Mucosa of gallbladder (tissue), 1 donor: ENCODE data around the gene FNIP1. TPM values are rescaled to one million over a fixed set of nuclear protein-coding genes. Genes with fewer than 3 reads are reported as not detected.
A peak's percentile ranks its signal among the peaks of the same experiment; 100 is the strongest.
"Not testable (repeated sequence)": the region's sequence is repeated elsewhere in the genome, so short reads cannot be mapped to it uniquely, and the experiment has no call there.

Experiments
- DNase-seq: peaks from one replicate; pipeline ENCODE4 v3.0.0-alpha.2; 2020; ENCODE audit warnings: low spot score
- total RNA-seq: library from RNA; stranded (reverse); gene quantifications from one replicate; pipeline ENCODE4 v1.2.1, GENCODE V29; 2021
- donor health status: DM: no; HTN: no; CAD: no.

Gene FNIP1
- total RNA-seq, 1 donor from 2014 or later: 36.1 TPM

DNA sequence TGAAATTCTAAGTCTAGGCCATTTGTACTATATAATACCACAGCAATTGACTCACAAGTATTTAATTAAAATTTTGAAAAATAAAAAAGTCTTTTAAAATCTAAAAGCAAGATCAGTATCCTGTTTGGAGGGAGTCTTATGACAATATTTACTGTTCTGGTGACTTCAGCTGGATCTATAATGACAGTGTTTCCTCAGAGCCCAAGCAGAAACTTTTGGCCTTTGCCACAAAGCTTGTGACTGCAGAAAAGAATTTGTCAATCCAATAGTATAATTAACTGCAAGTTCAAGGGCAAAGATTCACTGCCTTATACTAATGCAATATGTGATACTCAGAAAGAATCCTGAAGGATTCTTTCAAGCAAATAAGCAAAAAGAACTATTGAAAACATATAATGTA, 112.2 kb downstream of the FNIP1 start:
- DNase-seq: peak; percentile 43

DNA sequence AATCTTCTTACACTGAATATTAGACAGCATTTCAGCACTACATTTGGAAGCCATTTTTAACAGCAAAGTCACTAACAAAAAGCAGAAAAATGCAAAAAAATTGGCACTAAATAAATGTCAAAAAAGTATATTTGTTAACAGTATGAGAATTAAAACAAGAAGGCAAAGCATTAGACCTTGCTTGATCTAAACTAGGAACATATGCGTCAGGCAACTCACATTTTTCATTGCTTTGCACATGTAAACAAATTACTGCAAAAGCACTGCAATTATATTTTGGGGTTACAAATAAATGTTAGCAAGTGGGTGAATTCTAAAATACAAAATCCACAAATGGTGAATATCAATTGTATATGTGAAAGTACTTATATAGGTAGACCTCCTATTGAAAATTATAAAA, 112.8 kb downstream of the FNIP1 start:
- DNase-seq: no peak

DNA sequence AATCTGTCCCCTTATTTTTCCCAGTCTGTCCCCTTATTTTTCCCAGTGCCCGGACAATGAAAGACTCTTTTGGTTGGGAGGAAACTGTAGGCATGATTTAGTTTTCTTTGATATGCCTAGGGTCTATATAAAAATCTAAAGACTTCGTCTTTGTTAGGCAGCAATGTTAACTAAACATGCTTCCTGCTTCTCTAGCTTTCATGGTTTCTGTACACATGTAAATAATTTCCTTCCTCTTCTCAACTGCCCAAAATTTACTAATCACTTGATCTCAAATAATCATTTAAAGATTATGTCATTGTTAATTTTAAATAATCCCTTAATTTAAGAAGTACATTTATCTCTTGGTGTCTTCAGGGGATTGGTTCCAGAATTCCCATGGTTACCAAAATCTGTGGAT, 114.0 kb downstream of the FNIP1 start:
- no peak for DNase-seq

DNA sequence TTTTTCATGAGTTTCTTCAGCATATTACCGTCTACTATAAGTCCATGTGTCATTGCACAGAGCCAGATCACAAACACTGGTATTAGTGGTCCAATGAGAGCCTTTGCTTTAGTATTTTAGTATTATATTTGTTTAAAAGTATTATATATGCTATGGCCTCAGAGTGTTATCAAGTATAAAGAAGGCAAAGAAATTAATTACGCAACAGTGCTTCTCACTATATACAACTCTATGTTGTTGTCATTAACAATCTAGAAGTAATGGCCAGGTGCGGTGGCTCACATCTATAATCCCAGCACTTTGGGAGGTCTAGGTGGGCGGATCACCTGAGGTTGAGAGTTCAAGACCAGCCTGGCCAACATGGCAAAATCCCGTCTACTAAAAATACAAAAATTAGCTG, 114.6 kb downstream of the FNIP1 start:
- no peak for DNase-seq

DNA sequence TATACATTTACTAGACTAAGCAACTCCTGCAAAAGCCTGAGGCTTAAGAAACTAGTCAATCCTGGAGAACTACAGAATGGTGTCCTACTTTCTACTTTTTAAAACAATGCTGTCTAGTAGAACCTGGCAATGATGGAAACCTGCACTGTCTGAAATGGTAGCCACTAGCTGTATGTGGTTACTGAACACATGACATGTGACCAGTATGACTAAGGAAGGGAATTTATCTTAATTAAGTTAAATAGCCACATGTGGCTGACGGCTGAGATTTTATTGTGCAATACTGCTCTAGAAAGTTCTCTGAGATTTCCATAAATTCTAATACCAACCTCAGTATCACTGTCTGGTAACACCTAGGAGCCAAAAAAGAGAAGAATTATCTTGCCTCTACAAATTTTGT, 116.9 kb downstream of the FNIP1 start:
- no peak for DNase-seq

DNA sequence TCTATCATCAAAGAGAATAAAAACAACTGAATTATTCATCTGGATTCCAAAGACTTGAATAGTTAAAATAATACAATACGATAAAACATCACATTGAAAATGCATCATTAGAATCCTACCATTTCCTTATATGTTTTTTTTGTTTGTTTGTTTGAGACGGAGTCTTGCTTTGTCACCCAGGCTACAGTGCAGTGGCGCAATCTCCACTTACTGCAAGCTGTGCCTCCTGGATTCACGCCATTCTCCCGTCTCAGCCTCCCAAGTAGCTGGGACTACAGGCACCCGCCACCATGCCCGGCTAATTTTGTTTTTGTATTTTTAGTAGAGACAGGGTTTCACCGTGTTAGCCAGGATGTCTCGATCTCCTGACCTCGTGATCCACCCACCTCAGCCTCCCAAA, 118.5 kb downstream of the FNIP1 start:
- DNase-seq: not testable (repeated sequence)

DNA sequence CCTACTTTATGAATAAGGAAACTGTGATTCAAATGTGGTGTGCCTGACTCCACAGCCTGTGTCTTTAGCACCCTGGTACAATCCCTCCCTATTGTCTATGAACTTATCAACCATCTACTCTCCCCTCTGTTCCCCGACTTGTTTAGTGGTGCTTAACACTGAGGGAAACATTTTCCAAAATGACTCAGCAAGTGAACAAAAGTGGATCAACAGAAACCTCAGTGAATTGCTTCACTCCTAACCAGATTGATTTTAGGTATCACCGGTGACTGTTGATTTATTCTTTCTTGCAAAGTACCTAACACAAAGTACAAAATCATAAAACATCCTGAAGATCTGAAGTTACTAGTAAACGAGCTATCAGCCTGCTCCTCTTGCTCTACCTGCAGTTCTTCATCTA, 119.7 kb downstream of the FNIP1 start:
- no peak for DNase-seq

DNA sequence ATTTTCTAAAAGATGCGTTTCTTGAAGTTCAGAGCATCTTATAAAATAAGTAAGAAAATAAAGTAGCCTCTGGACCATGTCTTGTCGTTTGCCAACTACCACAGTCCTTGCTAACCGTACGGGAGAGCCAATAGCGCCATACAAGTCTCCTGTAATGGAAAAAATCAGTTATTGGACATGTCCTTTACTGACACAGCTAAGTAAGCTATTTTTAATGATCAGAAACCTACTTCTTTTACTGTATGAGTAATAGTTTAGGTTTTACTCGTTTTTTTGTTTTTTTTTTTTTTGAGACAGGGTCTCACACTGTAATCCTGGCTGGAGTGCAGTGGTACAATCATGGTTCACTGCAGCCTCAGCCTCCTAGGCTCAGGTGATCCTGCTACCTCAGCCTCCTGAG, 124.0 kb downstream of the FNIP1 start:
- DNase-seq: no peak

DNA sequence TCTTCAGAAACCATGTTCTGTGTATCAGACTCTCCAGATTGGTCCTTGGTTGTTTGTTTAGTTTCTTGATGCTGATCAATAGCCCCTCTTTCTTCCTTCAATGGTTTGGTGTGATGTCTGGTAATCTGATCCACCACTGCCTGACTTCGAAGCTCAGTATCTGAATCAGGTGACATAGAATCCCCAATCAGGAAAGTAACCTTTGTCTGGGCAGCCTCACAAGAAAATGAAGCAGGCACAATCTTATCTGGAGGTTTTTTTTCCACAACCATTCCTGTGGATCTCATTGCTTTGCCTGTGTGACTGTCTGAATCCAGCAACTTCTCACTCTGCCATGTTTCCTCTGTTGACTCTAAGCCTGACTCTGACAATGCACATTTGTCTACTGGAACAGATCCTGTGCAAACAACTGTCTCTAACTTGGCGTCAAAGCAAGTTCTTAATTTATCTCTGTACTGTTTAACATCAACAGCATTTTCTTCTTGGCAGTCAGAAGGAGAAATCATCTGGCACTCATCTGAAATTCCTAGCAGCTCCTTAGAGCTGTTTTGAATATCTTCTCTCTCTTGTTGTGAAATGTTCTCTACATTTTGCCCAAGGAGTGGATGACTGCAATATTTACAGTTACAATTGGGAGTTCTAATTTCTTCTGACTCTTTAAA, 124.7 kb downstream of the FNIP1 start:
- DNase-seq: peak; percentile 54

DNA sequence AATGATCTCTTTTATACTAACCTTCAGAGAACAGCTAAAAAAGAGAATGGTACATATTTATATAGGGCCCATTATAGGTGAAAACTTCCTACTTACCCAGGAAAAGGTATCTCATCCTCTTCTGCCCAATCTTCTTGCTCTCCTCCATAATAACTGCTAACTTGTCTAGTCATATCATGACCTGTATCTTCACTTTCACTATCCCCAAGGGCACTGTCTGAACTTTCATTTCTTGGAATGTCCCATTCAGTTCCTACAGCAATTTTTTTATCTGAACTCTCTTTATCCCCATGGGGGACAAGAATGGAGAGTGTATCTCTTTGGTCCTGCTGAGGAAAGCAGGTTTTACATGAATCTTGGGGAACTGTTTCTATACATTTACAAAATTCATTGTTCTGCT, 125.4 kb downstream of the FNIP1 start:
- DNase-seq: no peak

DNA sequence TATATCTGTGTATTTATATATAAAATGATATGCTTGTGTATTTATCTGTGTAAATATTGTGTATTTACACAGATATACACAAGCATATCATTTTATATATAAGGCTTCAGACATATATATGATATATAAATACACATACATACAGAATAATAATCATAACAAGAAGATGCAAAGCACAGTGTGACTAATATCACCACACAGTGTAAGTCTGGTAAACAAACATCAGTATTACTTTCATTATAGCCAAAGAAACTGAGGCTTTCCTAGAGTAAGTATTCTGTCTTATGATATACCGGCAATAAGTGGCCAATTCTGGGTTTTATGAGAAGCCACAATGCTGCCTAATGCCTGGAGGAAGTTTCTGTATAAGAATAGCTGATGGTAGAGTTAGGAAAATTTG, 131.9 kb downstream of the FNIP1 start:
- no peak for DNase-seq

DNA sequence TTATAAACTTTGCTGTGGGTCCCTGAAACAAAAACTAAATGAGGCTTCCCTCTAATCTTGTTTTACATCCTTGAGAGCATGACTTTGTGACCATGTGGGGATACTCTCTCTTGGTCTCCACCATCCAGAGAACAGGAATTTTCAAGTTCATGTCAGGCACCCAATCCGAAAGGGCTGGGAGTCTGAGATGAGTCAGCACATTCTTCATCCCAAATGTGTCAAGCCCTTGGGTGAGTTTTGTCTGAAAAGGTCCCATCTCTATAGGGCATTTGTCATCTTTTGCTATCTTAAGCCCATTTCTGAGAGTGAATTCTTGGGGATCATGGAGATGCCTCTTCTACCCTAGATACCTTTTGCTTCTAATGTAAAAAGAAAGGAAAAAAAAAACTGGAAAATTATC, 134.9 kb downstream of the FNIP1 start:
- DNase-seq: no peak

DNA sequence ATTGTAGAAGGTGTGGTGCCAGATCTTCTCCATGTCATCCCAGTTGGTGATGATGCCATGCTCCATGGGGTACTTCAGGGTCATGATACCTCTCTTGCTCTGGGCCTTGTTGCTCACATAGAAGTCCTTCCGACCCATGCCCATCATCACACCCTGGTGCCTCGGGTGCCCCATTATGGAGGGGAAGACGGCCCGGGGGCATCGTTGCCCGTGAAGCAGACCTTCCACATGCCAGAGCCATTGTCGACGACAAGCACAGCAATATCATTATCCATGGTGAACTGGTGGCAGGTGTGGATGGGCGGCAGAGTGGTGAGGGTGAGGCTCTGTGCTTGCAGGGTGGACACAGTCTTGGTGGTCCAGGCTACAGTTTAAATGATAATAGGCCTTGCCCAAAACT, 137.0 kb downstream of the FNIP1 start:
- DNase-seq: no peak

DNA sequence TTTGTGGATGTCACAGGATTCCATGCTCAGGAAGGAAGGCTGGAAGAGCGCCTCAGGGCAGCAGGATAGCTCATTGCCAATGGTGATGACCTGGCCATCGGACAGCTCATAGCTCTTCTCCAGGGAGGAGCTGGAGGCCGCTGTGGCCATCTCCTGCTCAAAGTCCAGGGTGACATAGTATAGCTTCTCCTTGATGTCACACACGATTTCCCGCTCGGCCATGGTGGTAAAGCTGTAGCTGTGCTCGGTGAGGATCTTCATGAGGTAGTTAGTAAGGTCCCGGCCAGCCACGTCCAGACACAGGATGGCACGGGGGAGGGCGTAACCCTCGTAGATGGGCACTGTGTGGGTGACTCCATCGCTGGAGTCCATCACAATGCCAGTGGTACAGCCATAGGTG, 137.5 kb downstream of the FNIP1 start:
- no peak for DNase-seq

DNA sequence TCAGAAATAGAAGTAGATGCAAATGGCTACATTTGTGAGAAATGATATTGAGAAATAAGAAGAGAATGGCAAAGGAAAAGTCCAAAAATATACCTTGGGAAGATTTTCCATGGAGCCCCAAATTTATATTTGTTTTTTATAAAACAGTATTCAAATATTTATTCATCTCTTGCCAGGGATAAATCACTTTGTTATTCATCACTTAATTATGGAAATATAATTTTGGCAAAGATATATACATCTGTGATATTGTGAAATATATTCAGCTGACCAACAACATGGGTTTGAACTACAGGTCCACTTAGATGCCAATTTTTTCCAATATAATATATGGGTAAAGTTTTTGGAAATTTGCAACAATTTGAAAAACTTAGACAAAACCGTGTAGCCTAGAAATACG, 142.0 kb downstream of the FNIP1 start:
- no peak for DNase-seq

DNA sequence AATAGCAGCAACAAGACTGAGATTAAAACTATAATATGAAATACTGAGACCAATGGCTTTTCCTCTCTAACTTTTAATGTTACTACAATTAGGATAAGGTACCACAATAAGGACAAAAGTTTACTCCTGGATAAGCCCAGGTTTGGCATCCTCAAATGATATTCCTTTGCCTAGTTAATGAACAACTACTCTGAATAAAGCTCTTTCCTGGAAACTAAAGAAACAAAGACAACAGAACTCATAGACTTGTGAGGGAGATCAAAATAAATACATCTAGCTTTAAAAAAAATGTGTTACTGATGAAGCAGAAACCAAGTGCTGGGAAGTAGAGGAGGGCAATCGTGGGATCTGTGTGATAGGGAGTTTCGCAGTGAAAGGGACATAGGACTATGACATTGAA, 142.5 kb downstream of the FNIP1 start:
- DNase-seq: no peak

DNA sequence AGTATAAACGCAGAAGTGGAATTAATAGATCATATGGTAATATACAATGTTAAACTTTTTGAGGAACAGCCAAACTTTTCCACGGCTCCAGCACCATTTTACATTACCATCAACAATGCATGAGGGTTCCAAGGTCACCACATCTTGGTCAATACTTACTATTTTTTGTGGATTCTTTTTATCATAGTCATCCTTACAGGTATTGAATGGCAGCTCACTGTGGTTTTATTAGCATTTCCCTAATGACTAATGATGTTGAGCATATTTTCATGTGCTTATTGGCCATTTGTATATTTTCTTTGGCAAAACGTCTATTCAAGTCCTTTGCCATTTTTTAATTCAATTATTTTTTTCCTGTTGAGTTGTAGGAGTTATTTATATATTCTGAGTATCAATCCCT, 147.7 kb downstream of the FNIP1 start:
- DNase-seq: no peak

DNA sequence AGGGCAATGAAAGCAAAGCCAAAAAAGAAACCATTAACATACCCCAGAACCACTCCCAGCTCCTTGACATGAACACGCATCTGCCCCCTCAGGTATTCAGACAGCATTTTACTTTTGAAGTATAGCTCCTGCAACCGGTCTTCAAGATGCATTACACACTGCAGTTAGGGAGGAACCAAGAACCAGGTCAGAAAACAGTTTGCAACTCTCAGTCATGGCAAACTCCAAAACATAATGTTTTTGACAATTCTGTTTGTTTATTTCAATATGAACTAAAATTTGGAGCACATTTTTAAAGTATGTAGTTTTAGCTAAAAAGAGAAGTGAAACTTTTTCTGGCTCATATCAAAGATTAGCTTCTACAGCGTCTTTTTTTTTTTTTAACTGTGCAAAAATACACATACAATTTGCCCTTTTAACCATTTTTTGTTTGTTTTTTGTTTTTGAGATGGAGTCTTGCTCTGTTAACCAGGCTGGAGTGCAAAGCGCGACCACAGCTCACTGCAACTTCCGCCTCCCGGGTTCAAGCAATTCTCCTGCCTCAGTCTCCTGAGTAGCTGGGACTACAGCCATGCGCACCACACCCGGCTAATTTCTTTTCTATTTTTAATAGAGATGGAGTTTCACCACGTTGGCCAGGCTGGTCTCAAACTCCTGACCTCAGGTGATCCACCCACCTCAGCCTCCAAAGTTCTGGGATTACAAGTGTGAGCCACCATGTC, 149.6 kb downstream of the FNIP1 start:
- DNase-seq: no peak

DNA sequence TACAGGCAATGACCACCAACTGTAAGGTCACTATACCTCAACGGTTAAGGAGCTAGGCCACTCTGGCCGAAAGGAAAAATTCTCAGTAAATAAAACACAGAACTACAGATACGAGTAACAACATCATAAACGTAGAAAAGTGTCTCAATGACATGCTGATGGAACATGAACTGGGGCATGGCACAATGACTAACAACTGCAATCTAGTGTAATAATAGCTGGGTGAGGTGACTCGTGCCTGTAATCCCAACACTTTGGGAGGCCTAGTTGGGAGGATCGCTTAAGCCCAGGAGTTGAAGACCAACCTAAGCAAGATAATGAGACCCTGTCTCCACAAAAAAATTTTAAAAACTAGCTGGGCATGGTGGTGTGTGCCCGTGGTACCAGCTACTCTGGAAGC, 152.0 kb downstream of the FNIP1 start:
- no peak for DNase-seq

DNA sequence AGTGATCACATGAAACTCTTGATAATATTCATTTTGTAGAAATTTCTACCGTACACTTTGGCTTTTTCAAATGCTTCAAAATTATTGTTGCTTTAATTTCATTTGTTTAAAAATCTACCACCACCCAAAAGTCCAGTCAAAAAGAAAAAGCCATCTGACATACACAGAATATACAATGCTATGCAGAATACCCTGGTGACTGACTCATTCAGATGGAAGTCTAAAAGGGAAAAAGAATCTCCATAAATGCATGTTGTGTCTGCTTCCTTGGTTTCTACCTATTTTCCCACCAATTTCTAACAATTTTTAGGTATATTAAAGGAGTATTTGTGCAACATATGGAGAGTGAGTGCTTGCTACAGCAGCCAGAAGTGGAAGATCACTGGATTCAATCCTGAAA, 152.4 kb downstream of the FNIP1 start:
- no peak for DNase-seq

DNA sequence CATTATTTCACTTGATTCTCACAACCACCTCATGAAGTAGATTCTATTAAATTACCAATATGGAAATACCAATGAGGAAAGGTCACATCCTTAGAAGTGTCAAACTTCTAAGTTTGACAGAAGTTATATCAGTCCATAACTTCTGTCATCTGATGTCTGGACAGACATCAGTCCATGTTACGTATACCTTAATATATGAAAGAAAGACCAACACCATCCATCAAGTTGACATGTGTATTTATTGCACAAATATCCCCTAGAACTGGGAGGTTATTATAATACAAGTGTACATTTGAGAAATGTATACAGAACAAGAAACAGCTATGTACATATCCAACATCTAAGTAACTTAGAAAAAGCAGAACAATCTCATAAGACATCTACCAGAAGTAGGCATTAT, 155.3 kb downstream of the FNIP1 start:
- no peak for DNase-seq

DNA sequence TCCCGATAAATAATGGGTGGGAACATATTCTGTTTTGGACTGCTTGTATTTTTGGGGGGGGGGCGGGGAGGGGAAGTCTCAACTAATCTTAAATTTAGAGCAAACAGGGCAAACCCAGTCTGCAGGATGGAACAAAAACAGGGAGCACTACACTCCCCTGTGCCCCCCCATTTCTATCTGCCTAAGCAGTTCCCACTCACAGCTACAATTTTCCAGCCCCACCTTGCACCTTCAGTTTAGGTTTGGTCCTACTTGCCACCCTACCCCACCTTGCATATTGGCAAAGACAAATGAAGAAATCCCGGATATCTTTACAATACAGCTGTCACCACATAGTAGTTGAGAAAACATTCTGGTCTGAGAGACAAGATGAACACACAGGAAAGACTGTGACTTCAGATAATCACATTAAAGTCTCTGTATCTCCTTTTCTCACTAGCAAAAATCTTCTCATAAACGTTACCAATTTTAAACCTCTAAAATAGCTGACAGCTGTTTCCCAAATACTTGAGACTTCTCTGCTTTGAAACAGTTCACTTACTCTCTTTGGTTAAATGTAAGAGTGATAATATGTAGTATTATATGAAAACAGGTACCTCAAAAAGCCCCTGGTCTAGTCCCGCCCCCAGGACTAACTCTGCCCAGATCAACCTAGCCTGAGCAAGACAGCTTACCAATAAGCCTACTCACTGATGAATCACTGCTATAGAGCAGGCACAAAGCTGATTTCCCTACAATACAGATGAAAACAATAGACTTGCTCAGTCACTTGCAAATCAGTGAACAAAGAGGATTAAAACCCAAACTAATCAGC, 156.6 kb downstream of the FNIP1 start:
- DNase-seq: no peak

DNA sequence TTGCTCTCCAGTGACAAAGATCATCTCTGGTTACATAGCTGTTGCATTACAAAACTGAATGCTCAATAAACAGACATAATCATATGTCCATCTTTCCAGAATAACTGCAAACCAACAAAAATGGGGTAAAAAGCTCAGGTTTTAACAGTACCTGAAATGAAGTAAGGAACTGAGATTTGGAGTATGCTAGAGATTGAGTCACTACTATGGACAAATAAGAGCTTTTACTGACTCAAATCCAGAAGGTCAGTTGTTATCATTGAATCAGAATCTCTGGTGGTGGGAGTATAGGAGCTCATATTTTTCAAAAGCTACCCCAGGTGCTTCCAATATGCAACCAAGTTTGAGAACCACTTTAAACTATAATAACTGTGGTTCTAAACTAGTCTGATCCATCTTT, 157.7 kb downstream of the FNIP1 start:
- DNase-seq: no peak
